ENCODE data around the gene APLP2.

APLP2 gene

DNA sequence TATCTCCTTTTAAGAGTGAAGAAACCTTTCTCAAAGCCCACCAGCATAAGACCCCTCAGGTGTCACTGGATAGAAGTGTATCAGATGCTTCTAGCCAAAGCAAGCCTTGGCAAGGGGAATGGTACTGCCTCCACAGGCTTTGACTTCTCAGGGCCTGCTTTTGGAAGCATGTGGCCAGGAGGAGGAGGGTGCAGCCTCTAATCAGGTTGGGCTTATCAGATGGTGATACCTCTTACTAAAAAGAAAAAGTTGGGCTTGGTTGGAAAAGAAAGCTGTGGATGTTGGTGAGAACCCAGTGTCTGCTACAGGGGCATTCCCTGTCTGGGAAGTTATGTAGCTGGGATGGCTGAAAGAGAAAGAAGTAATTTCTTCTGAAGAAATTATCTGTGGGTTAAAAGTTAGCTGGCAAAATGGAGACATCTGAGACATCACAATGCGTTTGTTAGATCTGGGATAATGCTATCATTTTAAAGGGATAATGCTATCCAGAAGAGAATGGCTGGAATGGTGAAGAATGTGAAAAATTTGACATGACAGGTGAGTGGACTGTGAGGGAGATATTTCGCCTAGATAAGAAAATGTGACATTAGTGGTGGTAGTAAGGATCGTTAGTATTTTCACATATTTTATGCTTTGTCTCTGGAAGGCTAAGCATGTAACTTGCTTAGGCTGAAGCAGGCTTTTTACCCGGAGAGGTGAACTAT, 7.2 kb downstream of the APLP2 start:
- DNase-seq (ENCODE audit: low spot score): no peak
- TF ChIP-seq, protein P1, sequence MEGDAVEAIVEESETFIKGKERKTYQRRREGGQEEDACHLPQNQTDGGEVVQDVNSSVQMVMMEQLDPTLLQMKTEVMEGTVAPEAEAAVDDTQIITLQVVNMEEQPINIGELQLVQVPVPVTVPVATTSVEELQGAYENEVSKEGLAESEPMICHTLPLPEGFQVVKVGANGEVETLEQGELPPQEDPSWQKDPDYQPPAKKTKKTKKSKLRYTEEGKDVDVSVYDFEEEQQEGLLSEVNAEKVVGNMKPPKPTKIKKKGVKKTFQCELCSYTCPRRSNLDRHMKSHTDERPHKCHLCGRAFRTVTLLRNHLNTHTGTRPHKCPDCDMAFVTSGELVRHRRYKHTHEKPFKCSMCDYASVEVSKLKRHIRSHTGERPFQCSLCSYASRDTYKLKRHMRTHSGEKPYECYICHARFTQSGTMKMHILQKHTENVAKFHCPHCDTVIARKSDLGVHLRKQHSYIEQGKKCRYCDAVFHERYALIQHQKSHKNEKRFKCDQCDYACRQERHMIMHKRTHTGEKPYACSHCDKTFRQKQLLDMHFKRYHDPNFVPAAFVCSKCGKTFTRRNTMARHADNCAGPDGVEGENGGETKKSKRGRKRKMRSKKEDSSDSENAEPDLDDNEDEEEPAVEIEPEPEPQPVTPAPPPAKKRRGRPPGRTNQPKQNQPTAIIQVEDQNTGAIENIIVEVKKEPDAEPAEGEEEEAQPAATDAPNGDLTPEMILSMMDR (IDR thresholded peaks at IDR 0.05): no peak
- Histone ChIP-seq H3K27ac (no peak overlapping the region), H3K4me3 (no peak overlapping the region)

DNA sequence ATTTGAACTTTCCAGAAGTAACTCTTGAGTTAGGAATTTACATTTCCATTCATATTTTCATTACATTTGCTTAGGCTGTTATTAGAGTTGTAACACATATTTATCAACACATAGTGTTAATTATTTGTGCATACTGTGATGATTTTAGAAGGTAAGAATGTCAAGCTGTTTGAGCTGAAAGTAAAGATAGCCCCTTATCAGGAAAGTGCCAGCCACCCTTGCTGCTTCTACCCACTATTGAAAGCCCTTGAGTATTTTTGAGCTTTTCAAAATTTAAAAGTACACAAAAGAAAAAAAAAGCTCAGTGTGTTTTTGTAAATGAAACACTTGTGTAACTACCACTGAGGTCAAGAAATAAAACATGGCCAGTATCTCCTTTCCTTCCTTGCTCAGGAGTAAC, 8.0 kb downstream of the APLP2 start:
- DNase-seq (ENCODE audit: low spot score): no peak
- TF ChIP-seq, protein P1 (IDR thresholded peaks at IDR 0.05): no peak
- H3K27ac ChIP-seq: no peak overlapping the region
- no peak overlapping the region for H3K4me3 ChIP-seq

DNA sequence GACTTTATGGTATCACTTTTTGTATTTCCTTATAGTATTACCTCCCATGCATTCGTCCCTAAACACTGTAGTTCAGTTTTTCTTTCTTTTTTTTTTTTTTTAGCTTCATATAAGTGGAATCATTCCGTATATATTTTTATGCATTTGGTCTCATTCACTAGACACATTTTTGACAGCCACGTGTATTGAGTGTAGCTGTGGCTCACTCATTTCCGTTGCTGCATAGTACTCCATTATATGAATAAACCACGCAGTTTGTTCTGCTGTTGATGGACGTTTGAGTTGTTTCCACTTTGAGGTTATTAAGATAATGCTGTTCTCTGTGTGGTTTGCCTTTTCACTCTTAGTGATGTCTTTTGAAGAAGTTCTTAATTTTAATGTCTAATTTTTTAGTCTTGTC, 8.4 kb downstream of the APLP2 start:
- DNase-seq (ENCODE audit: low spot score): no peak
- TF ChIP-seq, protein P1 (IDR thresholded peaks at IDR 0.05): no peak
- Histone ChIP-seq H3K27ac (no peak overlapping the region), H3K4me3 (no peak overlapping the region)

DNA sequence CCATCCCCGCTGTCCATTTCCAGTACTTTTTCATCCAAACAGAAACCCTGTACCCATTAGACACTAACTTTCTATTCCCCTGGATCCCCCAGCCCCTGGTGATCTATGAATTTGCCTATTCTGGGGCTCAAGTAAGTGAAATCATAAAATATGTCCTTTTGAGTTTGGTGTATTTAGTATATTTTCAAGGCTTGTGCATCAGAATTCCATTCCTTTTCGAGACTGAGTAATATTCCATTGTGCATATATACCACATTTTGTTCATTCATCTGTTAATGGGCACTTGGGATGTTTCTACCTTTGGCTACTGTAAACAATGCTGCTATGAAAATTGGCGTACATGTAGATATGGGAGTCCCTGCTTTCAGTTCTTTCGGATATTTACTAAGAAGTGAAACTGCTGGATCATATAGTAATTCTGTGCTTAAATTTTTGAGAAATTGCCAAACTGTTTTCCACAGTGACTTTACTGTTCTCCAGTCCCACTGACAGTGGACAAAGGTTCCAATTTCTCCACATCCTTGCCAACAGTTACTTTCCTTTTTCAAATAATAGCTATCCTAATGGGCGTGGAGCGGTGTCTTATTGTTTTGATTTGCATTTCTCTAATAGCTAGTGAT, 16.1 kb downstream of the APLP2 start:
- TF ChIP-seq, protein P1 (IDR thresholded peaks at IDR 0.05): no peak
- no peak for DNase-seq (ENCODE audit: low spot score)
- H3K27ac ChIP-seq: no peak overlapping the region
- no peak overlapping the region for H3K4me3 ChIP-seq

DNA sequence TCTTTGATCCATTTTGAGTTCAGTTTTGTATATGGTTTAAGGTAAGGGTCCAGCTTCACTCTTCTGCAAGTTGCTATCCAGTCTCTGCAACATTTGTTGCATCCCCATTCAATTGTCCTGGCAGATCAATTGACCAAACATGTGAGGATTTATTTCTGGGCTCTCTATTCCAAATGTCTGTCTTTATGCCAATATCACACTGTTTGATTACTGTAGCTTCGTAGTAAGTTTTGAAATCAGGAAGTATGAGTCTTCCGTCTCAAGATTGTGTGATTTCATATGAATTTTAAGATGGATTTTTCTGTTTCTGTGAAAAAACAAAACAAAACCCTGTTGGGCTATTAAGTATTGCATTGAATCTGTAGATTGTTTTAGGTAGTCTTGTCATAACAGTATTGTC, 17.0 kb downstream of the APLP2 start:
- TF ChIP-seq, protein P1 (IDR thresholded peaks at IDR 0.05): no peak
- no peak overlapping the region for H3K4me3 ChIP-seq
- H3K27ac ChIP-seq: no peak overlapping the region
- DNase-seq (ENCODE audit: low spot score): no peak

DNA sequence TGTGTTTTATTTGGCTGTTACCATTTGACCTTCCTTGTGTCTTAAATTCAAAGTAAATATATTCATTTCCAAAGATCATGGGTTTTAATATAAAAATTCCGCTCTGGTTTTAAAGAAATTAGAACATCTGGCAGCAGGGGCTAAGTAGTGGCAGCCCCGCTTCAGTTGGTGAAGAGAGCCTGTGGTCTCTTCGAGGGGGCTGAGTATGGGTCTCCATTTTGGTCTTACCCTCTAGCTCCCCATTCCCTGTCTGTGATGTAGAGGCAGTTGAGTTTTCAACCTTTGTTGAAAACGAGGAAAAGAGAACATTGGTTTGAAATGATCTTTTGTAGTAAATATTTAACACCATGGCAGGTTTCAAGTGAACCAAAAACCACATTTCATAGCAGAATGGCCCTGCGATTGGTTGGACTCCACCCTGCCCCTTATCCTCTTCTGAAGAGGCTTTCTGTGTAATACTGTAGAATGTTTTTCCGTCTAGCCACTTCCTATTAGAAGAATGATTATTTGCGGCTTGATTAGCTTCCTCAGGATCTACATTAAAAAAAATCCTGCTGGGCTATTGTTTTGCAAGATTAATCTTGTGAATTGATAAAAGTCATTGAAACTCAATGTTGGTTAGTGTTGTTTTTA, 17.7 kb downstream of the APLP2 start:
- H3K27ac ChIP-seq: no peak overlapping the region
- H3K4me3 ChIP-seq: no peak overlapping the region
- no peak for DNase-seq (ENCODE audit: low spot score)
- TF ChIP-seq, protein P1 (IDR thresholded peaks at IDR 0.05): no peak

DNA sequence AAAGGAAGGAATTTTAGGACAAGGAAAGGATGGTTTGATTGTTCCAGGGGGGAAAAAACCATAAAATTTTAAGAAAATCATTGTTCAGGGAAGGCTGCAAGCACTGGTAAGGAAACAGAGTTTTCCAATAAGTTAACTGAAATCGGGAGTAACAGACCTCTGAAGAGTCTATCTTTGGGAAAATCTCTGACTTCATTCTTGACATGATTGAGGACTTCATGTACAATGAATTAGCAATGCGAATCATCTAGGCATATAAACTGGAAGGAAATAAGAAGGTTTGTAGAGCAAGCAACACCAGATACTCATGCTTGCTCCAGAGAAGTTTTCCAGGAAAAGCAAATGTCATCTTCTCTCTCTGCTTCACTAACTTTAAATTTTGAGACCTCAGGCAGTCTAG, 18.5 kb downstream of the APLP2 start:
- Histone ChIP-seq H3K27ac (no peak overlapping the region), H3K4me3 (no peak overlapping the region)
- TF ChIP-seq, protein P1 (IDR thresholded peaks at IDR 0.05): no peak
- no peak for DNase-seq (ENCODE audit: low spot score)
